NCI-H510A (cell line): ENCODE measurements around the gene LRBA.

Experiments used
- DNase-seq: peaks from one replicate; lab custom pipeline; 2025; lab: John Stamatoyannopoulos, UW

Gene LRBA

GRCh38 chr4:150588316-150588715 is 426.8 kb downstream of the LRBA start:
- no peak for DNase-seq

GRCh38 chr4:150586162-150586810 is 428.8 kb downstream of the LRBA start:
- DNase-seq: no peak

GRCh38 chr4:150585611-150586010 is 429.5 kb downstream of the LRBA start:
- no peak for DNase-seq

GRCh38 chr4:150584111-150584915 is 430.8 kb downstream of the LRBA start:
- no peak for DNase-seq

GRCh38 chr4:150583287-150584110 is 431.6 kb downstream of the LRBA start:
- DNase-seq: no peak

GRCh38 chr4:150582873-150583286 is 432.2 kb downstream of the LRBA start:
- DNase-seq: no peak

- DNase-seq: no peak
These were observed 432.8 kb downstream of the LRBA start, which contains the start of gene MAB21L2 for GRCh38 chr4:150582146-150582872. Gene MAB21L2 (plus strand): TSS chr4:150582151. CDS start chr4:150583030, 879 bp downstream.

GRCh38 chr4:150581641-150582051 is 433.4 kb downstream of the LRBA start:
- no peak for DNase-seq

- DNase-seq: no peak
These were observed 434.0 kb downstream of the LRBA start for GRCh38 chr4:150581056-150581605.

GRCh38 chr4:150580306-150580705 is 434.8 kb downstream of the LRBA start:
- DNase-seq: no peak

GRCh38 chr4:150579551-150580234 is 435.4 kb downstream of the LRBA start:
- no peak for DNase-seq

GRCh38 chr4:150578745-150579501 is 436.2 kb downstream of the LRBA start:
- DNase-seq: no peak

- DNase-seq: no peak
These were observed 437.3 kb downstream of the LRBA start for GRCh38 chr4:150577796-150578195.

- DNase-seq: no peak
These were observed 440.4 kb downstream of the LRBA start for GRCh38 chr4:150574678-150575077.

- DNase-seq: no peak
These were observed 441.6 kb downstream of the LRBA start for GRCh38 chr4:150573534-150573933.

- DNase-seq: no peak
These were observed 442.2 kb downstream of the LRBA start for GRCh38 chr4:150572704-150573504.

- peak; percentile 4 for DNase-seq
These were observed 444.2 kb downstream of the LRBA start for GRCh38 chr4:150570862-150571261.

- DNase-seq: no peak
These were observed 445.0 kb downstream of the LRBA start for GRCh38 chr4:150569998-150570535.

- no peak for DNase-seq
These were observed 445.6 kb downstream of the LRBA start for GRCh38 chr4:150569384-150569987.
